ENCODE measurements around the gene AKNAD1. TPM values are rescaled to one million over a fixed set of nuclear protein-coding genes. Genes with fewer than 3 reads are reported as not detected.

AKNAD1 gene
- total RNA-seq, 4 donors from 2014 or later = 0.27 to 2.5 (median 1.1) TPM

DNA sequence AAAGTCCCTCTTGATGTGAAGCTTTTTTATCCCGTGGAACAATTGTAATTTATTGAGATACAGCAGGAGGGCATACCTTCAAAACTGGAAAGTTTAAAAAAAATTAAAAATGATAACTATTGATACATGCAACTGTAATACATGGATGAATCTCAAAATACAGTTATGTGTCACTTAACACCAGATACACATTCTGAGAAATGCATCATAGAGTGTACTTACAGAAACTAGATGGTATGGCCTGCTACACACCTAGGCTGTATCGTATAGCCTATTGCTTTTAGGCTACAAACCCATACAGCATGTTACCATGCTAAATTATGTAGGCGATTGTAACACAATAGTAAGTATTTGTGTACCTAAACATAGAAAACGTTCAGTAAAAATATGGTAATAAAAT, 7.1 kb upstream of the AKNAD1 start:
- no peaks in the 10 kb centered on the region for H3K36me3 ChIP-seq
- H3K4me3 ChIP-seq = no peak overlapping the region
- H3K9me3 ChIP-seq = no peaks in the 10 kb centered on the region
- no peak overlapping the region for H3K27ac ChIP-seq
- TF ChIP-seq EP300 (IDR thresholded peaks at IDR 0.05) (no peak), POLR2AphosphoS5 (IDR thresholded peaks at IDR 0.05) (no peak), POLR2A (IDR thresholded peaks at IDR 0.05) (no peak)
- TF ChIP-seq, protein P1, sequence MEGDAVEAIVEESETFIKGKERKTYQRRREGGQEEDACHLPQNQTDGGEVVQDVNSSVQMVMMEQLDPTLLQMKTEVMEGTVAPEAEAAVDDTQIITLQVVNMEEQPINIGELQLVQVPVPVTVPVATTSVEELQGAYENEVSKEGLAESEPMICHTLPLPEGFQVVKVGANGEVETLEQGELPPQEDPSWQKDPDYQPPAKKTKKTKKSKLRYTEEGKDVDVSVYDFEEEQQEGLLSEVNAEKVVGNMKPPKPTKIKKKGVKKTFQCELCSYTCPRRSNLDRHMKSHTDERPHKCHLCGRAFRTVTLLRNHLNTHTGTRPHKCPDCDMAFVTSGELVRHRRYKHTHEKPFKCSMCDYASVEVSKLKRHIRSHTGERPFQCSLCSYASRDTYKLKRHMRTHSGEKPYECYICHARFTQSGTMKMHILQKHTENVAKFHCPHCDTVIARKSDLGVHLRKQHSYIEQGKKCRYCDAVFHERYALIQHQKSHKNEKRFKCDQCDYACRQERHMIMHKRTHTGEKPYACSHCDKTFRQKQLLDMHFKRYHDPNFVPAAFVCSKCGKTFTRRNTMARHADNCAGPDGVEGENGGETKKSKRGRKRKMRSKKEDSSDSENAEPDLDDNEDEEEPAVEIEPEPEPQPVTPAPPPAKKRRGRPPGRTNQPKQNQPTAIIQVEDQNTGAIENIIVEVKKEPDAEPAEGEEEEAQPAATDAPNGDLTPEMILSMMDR (IDR thresholded peaks at IDR 0.05) = no peak
- H3K27me3 ChIP-seq = no peaks in the 10 kb centered on the region
- no peaks in the 10 kb centered on the region for H3K4me1 ChIP-seq
- 90 to 95% methylated on average over 4 of the region's 4 CpGs for WGBS, 2 donors (ENCODE audit: low coverage in 1 of 2)
- ATAC-seq = no peak

DNA sequence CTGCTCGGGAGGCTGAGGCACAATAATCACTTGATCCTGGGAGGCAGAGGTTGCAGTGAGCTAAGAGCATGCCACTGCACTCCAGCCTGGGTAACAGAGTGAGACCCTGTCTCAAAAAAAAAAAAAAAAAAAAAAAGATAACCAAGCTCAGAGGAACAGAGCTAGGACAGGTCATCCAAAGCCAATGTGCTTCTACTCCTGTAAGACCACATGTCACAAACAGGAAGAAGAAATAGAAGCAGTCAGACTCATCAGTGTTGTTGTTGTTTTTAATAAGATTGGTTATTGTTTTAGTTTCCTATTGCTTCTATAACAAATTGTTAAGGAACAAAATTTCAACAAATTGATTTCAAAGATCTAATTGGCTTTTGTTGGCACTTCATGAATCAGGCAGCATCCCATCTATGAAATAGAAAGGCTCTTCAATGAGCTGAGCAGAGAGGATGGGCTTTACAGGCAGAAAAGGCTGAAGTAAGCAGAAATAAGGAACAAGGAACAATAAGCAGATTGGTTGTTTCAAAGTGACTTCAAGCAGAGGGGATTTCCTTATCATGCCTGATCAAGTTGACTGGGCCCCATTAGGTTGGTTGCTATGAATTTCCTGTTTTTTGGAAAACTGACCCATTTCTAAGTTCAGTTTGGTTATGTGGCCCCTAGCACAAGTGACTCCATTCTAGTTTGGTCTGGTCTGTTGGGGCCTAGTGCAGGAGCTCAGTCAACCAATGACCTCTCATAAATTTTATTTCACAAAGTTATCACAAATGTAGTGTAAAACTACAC, 6.0 kb upstream of the AKNAD1 start:
- no peaks in the 10 kb centered on the region for H3K36me3 ChIP-seq
- no peak overlapping the region for H3K27ac ChIP-seq
- no peaks in the 10 kb centered on the region for H3K9me3 ChIP-seq
- no peak overlapping the region for H3K4me3 ChIP-seq
- ATAC-seq = no peak
- TF ChIP-seq POLR2AphosphoS5 (IDR thresholded peaks at IDR 0.05) (no peak), POLR2A (IDR thresholded peaks at IDR 0.05) (no peak)
- no peaks in the 10 kb centered on the region for H3K27me3 ChIP-seq
- 100% methylated on average over 1 of the region's 1 CpG; no CpG with 5 or more reads in 1 of the 2 donors for WGBS, 2 donors (ENCODE audit: low coverage in 1 of 2)
- no peaks in the 10 kb centered on the region for H3K4me1 ChIP-seq

DNA sequence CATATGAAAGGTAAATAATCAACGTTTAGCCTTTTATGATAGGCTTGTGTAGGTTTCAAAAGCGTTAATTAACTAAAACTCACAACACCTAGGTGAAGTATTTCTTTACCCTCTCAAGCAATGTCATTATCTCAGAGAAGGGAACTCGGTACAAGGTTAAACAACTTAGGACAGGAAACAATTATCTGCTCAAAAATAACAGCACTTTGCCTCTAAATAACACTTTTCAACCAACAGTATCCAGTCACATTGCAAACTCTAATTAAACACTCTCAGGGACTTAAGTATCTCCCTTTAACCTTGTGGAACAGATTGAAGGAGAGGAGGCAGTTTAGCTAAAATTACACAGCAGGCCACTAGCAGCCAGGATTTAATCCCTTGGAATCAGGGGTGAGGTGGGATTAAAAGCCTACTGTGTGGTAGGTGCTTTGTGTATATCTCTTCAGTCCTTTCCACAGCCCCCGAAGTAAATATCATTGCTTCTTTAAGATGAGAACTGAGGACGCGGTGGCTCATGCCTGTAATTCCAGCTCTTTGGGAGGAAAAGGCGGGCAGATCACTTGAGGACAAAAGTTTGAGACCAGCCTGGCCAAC, 5.2 kb upstream of the AKNAD1 start:
- 82 to 88% methylated on average over 3 to 7 of the region's 7 CpGs for WGBS, 2 donors (ENCODE audit: low coverage in 1 of 2)
- H3K27ac ChIP-seq = no peak overlapping the region
- ATAC-seq = no peak
- H3K27me3 ChIP-seq = no peaks in the 10 kb centered on the region
- TF ChIP-seq POLR2AphosphoS5 (IDR thresholded peaks at IDR 0.05) (no peak), POLR2A (IDR thresholded peaks at IDR 0.05) (no peak)
- TF ChIP-seq, protein P1 (IDR thresholded peaks at IDR 0.05) = no peak
- H3K9me3 ChIP-seq = no peaks in the 10 kb centered on the region
- H3K36me3 ChIP-seq = no peaks in the 10 kb centered on the region
- no peak overlapping the region for H3K4me3 ChIP-seq
- H3K4me1 ChIP-seq = no peaks in the 10 kb centered on the region

DNA sequence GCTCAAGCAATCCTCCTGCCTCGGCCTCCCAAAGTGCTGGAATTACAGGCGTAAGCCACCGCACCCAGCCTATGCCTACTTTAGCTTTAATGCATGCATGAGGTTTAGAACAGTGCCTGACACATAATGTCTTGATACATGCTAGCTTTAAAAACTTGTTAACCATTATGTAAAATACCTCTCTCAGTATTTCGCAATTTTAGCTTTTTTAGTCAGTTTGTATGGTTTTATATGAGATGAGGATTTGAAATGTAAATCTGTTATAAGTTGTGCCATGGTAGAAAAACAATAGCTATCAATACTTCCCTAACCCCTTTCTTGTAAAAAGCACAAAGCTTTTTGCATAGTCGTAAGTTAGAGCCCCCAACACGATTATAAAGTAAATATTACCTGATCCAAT, 4.7 kb upstream of the AKNAD1 start:
- no peaks in the 10 kb centered on the region for H3K9me3 ChIP-seq
- H3K4me3 ChIP-seq = no peak overlapping the region
- H3K36me3 ChIP-seq = no peaks in the 10 kb centered on the region
- ATAC-seq = no peak
- 87 to 90% methylated on average over 4 to 6 of the region's 6 CpGs for WGBS, 2 donors (ENCODE audit: low coverage in 1 of 2)
- TF ChIP-seq EP300 (IDR thresholded peaks at IDR 0.05) = no peak
- TF ChIP-seq, protein P1 (IDR thresholded peaks at IDR 0.05) = no peak
- TF ChIP-seq POLR2AphosphoS5 (IDR thresholded peaks at IDR 0.05) = no peak
- TF ChIP-seq POLR2A (IDR thresholded peaks at IDR 0.05) = no peak
- H3K4me1 ChIP-seq = no peaks in the 10 kb centered on the region
- no peaks in the 10 kb centered on the region for H3K27me3 ChIP-seq
- H3K27ac ChIP-seq = no peak overlapping the region

DNA sequence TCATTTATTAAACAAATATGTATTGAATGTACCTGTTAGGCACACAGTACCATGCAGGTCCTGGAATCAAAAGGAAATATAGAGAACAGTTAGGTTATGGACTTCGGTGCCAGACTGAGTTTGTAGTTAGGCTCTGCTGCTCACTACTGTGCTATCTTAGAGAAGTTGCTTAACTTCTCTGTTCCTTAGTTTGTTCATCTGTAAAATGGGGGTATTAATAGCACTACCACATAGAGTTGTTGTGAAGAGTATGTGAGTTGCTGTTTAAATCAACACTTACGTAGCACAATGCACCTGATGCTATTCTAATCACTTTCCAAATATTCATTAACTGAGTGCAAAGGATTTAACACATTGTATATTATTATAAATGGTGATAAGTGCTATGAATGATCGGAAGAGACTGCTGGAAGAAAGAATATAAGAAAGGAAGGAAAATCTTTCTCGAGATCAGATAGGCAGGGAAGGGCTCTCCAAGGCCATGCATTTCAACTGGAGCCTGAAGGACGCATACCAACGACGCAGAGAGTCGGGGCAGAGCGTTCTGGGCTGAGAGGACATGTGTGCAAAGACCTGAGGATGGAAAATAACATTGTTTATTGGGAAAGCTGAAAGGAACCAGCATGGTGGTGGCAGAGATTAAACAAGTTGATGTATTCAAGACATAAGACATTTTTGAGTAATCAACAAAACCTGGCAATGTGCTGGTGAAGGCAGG, 3.5 kb upstream of the AKNAD1 start:
- H3K9me3 ChIP-seq = no peaks in the 10 kb centered on the region
- WGBS, 2 donors (ENCODE audit: low coverage in 1 of 2) = 89 to 95% methylated on average over 7 to 9 of the region's 9 CpGs
- ATAC-seq = no peak
- H3K4me1 ChIP-seq = no peaks in the 10 kb centered on the region
- H3K27me3 ChIP-seq = no peaks in the 10 kb centered on the region
- TF ChIP-seq EP300 (IDR thresholded peaks at IDR 0.05) (no peak), POLR2AphosphoS5 (IDR thresholded peaks at IDR 0.05) (no peak), POLR2A (IDR thresholded peaks at IDR 0.05) (no peak)
- TF ChIP-seq, protein P1 (IDR thresholded peaks at IDR 0.05) = no peak
- H3K4me3 ChIP-seq = no peak overlapping the region
- no peak overlapping the region for H3K27ac ChIP-seq
- no peaks in the 10 kb centered on the region for H3K36me3 ChIP-seq
